ENCODE results near the gene CACNA1H. TPM values are rescaled to one million over a fixed set of nuclear protein-coding genes. Genes with fewer than 3 reads are reported as not detected.

CACNA1H gene
- total and polyA plus RNA-seq, 2 of the 4 experiments (the other 2 are of a cell fraction) = 1.6 to 5.8 TPM

- no peak overlapping the region for H3K18ac ChIP-seq (ENCODE audit: low read depth, low read length)
- no peaks in the 10 kb centered on the region for H3K36me3 ChIP-seq (ENCODE audit: control insufficient read depth, insufficient read depth, low read length)
- BruUV-seq (replicated peaks) = no TSS peak
- DNase-seq = no peak
- ChIA-PET CTCF (no interaction called here), POLR2A (ENCODE audit: unreplicated experiment) (no interaction called here)
- H2AFZ ChIP-seq (replicated peaks; ENCODE audit: low read length, poor library complexity) = no peak overlapping the region
- H2AK9ac ChIP-seq (replicated peaks; ENCODE audit: low read depth, low read length, poor library complexity) = no peak overlapping the region
- no peak overlapping the region for H4K5ac ChIP-seq (ENCODE audit: low read depth, low read length)
- 82% methylated on average over 12 of the region's 30 CpGs; no CpG with 5 or more reads in 1 of the 2 experiments for WGBS, 2 experiments (ENCODE audit: extremely low coverage in 2 of 2, insufficient read length in 1 of 2)
- H4K20me1 ChIP-seq (ENCODE audit: insufficient read depth, low read length) = peaks cover 14% of the 10 kb centered on the region
- no peaks in the 10 kb centered on the region for H3K4me1 ChIP-seq (ENCODE audit: control insufficient read depth, insufficient read depth, low read length)
- no peak overlapping the region for H3K9ac ChIP-seq (ENCODE audit: low read depth, low read length)
- no peaks in the 10 kb centered on the region; the same call in 1 of the 2 replicates for H3K27me3 ChIP-seq (ENCODE audit: control insufficient read depth, insufficient read depth, low read length)
- dilution Hi-C loops (cut with HindIII; ENCODE audit: low sequenced_read_pairs, unreplicated experiment) = no loop called here
- in situ Hi-C loops (cut with MboI; ENCODE audit: low sequenced_read_pairs) = no loop called here
- H2BK15ac ChIP-seq (ENCODE audit: low read depth, low read length) = no peak overlapping the region
- no peak overlapping the region for H3K4me3 ChIP-seq (ENCODE audit: insufficient read depth, low read depth, low read length)
- H3K4ac ChIP-seq (ENCODE audit: low read depth, low read length) = no peak overlapping the region
- TF ChIP-seq USF2 (IDR thresholded peaks at IDR 0.05; ENCODE audit: low read depth, low read length) (no peak), ELK1 (IDR thresholded peaks at IDR 0.05; ENCODE audit: borderline replicate concordance, low read depth, low read length) (no peak), BHLHE40 (IDR thresholded peaks at IDR 0.05; ENCODE audit: low read depth, low read length) (no peak), POLR2A (IDR thresholded peaks at IDR 0.05; ENCODE audit: low read depth, low read length) (no peak), FOS (IDR thresholded peaks at IDR 0.05; ENCODE audit: low read depth, low read length) (no peak), MAZ (IDR thresholded peaks at IDR 0.05; ENCODE audit: borderline replicate concordance, low read depth, low read length) (no peak), CEBPB (IDR thresholded peaks at IDR 0.05; ENCODE audit: low read depth, low read length) (no peak), RAD21 (IDR thresholded peaks at IDR 0.05; ENCODE audit: low read length) (no peak), MAFK (IDR thresholded peaks at IDR 0.05; ENCODE audit: low read depth, low read length) (no peak), SMC3 (IDR thresholded peaks at IDR 0.05; ENCODE audit: low read depth, low read length) (no peak)
- H3K14ac ChIP-seq (replicated peaks; ENCODE audit: low read depth, low read length) = no peak overlapping the region
- intact Hi-C loops (cut with micrococcal nuclease) = no loop called here
- H2BK20ac ChIP-seq (ENCODE audit: low read depth, low read length) = no peak overlapping the region
- no peaks in the 10 kb centered on the region for H3K9me3 ChIP-seq (ENCODE audit: control insufficient read depth, insufficient read depth, low read length)
- H3K79me1 ChIP-seq (ENCODE audit: low read depth in 1 of 2, low read length in 2 of 2) = no peaks in the 10 kb centered on the region
- no peak overlapping the region for H3K23ac ChIP-seq (ENCODE audit: low read depth, low read length)
- H4K8ac ChIP-seq (ENCODE audit: low read depth in 2 of 2, low read length in 2 of 2) = no peak overlapping the region
- no peak overlapping the region for H3K56ac ChIP-seq (ENCODE audit: extremely low read depth, insufficient read depth, low read length)
- no peak overlapping the region for H2AK5ac ChIP-seq (ENCODE audit: low read depth, low read length)
- no peak for ATAC-seq (ENCODE audit: low read depth)
- H2BK120ac ChIP-seq (ENCODE audit: low read depth, low read length) = no peak overlapping the region
- H3K27ac ChIP-seq (ENCODE audit: insufficient read depth, low read length) = no peak overlapping the region
- H2BK5ac ChIP-seq (ENCODE audit: low read depth, low read length, poor library complexity, severe bottlenecking) = no peak overlapping the region
- H3K9me1 ChIP-seq (ENCODE audit: insufficient read depth, low read length) = no peaks in the 10 kb centered on the region
- H4K91ac ChIP-seq (ENCODE audit: insufficient read depth, low read depth, low read length) = no peak overlapping the region
- H3K4me2 ChIP-seq (ENCODE audit: low read depth, low read length) = no peak overlapping the region
These were observed 40.4 kb downstream of the CACNA1H start for GRCh38 chr16:1193143-1193824.
